HT1080 (cell line): ENCODE data around the gene OR2AT4. TPM values are rescaled to one million over a fixed set of nuclear protein-coding genes. Genes with fewer than 3 reads are reported as not detected.
A peak's percentile ranks its signal among the peaks of the same experiment; 100 is the strongest.
"Not testable (repeated sequence)": the region's sequence is repeated elsewhere in the genome, so short reads cannot be mapped to it uniquely, and the experiment has no call there.

Experiments
- DNase-seq: peaks from one replicate; pipeline ENCODE4 v3.0.0-alpha.2; 2015; ENCODE audit warnings: low read depth
- polyA plus RNA-seq, 2 experiments: library from polyadenylated mRNA; depleted of rRNA; stranded (reverse); fragments of >200 nt; gene quantifications; 2 replicates each; pipeline ENCODE4 v1.2.3, GENCODE V29; 2015
- total RNA-seq: library from RNA; depleted of rRNA; stranded (reverse); fragments of >200 nt; shearing (Covaris generic); gene quantifications from 2 replicates; pipeline ENCODE4 v1.2.3, GENCODE V29; 2014; rRNA removed

The OR2AT4 gene
- 0.07 TPM in 1 of 2 replicates, not detected in the other for total RNA-seq
- polyA plus RNA-seq (2015; cell fraction: cytosol; rRNA removed) = not detected in 2 replicates
- polyA plus RNA-seq (2015; cell fraction: nucleus; rRNA removed) = not detected in 2 replicates

DNA sequence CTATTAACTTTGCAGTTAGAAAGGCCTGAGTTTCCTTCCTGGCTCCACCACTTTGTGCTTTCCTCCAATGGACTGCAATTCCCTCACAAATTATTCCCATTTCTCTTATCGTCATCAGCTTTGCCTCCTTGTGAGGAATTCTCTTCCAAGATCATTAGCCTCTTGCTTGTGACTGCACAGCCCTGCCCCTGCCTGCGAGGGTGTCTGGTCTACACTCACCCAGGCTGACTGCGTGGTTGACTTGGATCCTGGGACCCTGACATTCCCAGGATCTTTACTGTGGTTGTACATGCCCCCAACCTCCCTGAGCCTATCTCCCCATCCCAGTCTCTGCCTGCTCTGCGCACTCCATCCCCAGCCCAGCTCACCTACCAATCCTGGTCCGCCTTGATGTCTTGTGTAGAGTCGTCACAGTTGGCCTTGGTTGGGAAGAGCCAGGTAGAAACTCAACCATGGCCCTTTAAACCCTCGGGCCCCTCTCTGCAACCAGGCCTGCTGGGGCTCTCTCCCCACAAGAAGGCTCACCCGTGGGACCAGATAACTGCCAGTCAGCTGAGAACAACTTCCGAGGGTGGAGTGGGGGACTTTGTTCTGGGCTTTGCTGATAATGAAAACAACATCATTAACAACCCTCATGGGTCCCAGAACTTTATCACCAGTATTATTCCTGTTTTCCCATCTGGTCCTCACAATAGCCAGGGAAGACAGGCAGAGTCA, at the start of gene OR2AT4:
Gene OR2AT4 (minus strand): TSS at position 421 of the 717 bp plus-strand sequence.
- DNase-seq = no peak

DNA sequence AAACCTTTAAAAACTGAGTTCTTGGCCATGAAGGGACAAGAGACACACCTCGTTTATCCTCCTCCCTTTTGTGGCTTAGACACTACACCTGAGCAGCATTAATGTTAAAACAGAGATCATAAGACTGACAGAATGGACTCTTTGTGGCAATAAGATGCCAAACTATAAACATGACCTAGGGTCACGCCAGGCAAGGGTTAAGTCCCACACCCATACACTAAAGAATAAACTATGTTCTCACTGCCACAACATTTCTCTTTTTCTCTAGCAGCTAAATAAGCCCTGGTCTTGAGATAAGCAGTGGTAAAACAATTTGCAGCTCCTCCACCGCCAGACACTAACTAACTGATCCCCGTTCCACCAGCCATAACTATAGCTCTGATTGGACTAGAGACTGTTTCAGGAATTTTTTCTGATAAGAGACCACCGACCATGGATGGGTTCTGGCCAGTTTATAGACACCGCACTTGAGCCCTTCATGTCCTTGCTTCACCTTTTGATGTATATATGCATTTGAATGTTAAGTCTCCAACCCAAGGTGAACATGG, 49.4 kb upstream of the OR2AT4 start:
- DNase-seq = no peak

DNA sequence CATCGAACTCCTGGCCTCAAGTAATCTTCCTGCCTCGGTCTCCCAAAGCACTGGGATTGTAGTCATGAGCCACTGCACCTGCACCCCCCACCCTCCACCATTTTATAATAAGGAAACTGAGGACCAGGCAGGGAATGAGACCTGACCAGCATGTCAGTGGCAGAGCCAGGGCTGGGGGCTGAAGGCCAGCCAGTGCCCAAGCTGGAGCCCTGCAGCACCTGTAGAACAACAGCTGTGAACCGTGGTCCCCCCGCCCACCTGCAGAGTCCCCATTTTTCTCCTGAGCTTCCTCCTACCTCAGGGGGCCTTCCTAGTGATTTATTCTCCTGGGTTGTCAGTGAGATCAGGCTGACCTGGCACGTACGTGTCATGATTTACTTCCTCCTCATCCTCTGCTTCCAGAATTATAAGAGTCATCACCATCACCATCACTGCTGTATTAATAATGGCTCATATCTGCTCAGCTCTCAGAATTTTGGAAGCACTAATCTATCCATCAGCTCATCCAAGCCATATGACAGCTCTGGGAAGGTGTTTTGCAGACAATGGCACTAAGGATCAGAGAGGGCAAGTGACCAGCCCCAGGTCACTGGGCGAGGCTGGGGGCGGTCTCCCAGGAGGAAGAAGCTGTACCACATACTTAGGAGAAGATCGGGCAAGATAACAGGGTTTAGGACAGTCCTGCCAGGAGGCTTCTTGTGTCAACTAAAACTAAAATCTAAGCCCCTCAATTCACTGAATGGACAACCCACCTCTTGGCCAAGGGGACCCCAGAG, 48.7 kb upstream of the OR2AT4 start:
- no peak for DNase-seq

DNA sequence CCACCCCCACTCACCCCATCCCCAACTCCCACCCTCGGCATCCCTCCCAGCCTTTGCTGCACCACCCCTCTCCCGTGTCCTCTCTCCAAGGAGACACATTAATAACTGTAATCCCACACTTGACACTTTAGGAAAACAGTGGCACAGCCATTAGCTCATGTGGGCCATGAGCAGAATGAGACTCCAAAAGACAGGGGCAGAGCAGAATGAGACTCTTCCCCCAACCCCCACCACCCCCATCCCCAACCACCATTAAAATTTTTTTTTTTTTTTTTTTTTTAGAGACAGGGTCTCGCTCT, 48.0 kb upstream of the OR2AT4 start:
- DNase-seq = no peak

DNA sequence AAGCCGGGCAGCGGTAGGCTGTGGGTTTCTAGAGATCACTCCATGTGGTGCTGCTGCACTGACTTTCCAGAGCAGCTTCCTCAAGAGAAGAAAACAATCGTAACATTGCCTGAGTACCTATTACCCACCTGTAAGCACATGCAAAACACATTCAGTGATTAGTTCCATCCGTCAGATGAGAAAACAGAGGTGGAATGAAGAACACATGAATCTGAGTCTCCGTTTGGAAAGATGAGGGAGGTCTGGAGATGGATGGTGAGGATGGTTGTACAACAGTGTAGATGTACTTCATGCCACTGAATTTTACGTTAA, 46.7 kb upstream of the OR2AT4 start:
- DNase-seq = no peak

DNA sequence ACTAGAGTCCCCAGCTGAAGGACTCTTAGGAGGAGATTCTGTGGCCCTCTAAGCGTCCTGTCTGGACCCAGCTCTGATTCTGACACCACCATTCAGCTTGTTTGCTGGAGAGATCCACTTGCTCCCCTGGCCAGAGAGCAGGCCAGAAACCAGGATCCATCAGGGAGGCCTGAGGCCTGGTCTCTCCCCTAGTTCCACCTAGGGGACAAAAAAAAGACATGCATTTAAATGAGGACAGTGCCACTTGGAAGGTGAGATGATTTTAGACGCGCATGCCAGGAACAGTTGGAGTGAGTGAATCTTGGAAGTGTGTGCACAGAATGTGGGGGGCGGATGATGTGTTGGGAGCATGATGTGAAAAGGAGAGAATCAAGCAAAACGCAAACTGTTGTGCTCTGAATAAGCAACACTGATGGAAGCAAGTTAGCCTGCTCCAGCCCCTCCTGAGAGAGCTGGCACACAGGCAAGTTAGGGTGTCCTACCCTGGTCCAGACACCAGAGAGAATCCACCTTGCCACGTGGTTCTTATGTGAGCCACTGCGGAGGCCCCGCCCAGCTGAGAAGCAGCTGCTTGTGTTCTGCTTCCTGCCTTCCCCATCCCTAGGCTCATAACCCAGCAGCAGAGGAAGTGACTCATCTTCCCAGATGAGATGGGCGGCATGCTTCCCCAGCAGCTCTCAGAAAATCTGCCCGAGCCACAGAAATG, 46.2 kb upstream of the OR2AT4 start:
- peak; percentile 98 for DNase-seq

DNA sequence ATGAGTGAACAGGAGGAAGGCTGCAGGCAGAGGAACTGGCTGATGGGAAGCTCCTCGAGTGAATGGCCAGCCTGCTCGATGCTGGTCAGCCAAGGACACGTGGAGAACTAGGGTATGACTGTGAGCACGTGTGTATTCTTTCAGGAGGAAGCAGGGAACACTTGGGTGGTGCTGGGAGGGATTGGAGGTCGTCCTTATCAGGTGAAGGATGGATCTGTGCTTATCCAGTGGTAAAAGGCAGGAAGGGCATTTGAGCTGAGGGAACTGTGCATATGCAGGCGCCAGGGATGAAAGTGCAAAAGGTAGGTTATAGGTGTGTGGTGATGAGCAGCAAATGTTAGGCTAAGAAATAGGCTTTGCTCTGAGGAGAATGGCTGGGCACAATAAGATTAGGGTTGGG, 44.5 kb upstream of the OR2AT4 start:
- DNase-seq = no peak

DNA sequence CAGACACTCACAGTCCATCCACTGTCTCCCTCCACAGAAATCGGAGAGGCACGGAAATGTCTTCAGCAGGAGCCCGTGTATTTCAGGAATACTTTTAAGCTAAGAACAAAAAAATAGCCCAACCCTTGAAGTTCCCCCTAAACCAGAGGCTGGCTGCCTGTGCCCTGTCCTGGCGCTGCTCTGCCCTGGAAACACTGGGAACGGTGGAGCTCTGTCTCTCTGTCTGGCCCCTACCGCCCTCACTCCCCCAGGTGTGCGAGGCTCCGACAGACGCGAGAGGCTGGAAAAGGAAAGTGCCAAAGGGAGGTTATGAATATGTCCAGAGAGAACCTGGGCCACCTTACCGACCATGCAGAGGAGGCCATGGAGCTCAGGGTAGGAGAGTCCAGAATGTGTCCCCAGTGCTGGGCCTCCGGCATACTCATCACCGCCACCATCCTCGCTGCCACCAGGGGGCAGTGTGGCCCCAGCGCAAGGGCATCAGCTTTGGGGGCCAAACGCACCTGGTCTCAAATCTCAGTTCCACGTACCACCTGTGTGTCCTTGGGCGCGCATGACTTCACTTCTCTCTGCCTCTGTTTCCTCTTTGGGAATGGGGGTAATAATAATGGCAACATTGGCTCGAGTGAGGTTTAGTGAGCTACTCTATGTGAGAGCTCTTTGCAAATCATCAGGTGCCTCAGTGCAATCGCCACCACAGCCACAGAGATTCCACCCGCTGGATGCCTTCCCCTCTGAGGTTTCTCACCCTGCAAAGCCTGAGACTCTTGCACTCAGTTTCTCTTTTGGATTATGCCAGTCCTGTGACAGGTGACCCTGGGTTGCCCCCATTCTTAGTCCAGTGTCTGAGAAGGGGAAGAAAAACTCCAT, 43.8 kb upstream of the OR2AT4 start:
- peak; percentile 31 for DNase-seq

DNA sequence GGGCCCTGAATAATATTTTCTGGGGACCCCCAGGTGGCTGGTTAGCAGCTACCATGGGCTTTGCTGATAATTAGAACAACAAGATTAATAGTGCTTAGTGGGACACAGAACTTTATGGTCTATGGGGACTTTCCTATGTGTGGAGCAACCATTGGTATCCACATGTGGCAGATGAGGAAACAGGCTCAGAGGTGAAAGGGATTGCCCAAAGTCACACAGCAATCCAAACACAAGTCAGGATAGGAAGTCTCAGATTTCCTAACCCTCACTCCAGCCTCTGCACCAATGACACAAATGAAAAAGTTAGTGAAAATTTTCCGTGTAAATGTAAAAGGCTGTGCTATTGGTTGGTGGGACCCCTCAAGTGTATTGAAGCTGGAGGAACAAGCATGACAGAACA, 39.0 kb upstream of the OR2AT4 start:
- DNase-seq = no peak

DNA sequence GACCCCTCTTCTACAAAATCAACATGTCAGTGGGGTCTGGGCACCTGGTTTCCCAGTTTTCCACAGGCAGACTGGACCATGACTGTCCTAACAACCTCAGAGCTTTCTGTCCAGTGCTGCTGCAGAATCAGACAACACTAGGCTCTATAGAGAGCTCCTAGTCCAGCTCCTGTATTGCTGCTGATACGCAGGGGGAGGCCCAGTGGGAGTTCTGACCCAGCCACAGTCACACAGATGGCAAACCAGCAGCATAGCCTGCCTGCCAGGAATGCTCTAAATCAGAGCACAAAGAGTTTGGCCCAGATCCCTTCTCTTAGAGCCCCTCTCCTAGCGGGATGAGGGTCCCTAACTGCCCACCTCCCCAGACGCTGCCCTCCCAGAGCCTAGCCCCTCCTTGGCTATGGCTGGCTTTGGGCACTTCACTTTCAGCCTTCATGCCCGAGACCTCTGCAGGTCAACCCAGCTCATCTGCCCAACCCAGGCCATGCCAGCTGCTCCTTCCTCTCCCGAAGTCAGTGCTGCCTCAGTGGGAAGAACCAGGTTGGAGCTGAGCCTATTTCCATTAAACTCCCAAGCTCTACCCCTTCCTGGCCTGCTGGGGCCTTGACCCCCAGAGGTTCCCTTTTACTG, 38.5 kb upstream of the OR2AT4 start:
- DNase-seq = no peak

DNA sequence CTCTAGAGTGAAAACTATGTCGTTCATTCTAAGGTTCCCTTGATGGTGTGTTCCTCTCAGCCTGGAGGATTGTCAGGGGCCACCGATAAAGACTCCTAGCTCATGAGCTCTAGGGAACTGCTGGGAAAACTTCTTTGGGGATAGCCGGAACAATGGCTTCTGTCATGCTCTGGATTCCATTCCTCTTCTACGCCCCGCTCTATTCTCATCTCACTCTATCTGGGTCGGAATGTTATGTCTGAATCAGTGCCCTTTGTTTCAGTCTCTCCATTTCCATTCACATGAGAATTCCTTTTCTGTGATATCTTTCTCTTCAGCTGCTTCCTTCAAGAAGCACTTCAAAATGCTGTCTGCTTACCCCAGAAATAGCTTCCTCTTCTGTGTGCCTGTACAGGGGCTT, 37.3 kb upstream of the OR2AT4 start:
- DNase-seq = no peak

DNA sequence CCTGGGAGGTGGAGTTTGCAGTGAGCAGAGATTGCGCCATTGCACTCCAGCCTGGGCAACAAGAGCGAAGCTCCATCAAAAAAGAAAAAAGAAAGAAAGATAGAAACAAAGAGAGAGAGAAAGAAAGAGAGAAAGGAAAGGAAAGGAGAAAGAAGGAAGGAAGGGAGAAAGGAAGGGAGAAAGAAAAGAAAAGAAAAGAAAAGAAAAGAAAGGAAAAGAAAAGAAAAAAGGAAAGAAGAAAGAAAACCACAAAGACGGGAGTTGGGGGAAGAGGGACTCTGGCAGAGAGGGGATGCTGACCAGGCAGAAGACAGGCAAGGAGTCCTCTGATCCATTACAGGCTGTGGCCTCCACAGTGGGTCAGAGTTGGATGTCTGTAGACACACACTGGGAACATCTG, 35.4 kb upstream of the OR2AT4 start:
- no peak for DNase-seq

DNA sequence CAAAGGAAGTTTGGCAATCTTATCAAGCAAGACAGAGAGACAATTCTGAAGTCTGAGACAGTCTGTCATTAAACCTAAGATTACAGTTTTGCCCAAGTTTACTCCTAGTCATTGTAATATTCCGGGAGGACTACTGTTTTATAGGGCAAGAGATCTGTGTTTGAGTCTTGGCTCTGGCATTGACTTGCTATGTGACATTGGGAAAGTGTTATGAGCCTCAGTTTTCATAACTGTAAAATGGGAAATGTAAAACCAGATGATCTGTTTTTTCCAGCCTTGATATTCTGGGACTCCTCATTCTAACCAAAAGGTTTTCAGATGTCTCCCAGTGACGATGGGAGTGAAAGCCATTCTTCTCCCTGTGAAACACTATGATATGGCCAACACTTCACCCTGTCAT, 29.9 kb upstream of the OR2AT4 start:
- DNase-seq = no peak

DNA sequence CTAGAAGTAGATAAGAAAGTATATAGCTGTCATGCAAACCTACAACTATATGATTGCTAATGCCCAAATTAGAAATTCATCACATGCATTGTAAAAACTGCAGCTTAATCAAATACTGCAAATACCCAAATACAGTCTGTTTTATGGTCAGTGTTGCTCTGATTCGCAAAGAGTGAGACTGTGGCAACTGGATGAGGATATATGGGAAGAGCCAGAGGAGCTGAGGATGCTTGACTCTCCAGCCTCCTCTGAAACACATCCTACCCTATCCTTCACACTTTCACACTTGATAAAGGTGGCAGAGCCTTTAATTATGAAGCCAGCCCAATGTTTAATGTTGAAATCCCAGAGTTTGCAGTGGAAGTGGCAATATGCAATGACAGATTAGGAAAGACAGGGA, 21.9 kb upstream of the OR2AT4 start:
- no peak for DNase-seq

DNA sequence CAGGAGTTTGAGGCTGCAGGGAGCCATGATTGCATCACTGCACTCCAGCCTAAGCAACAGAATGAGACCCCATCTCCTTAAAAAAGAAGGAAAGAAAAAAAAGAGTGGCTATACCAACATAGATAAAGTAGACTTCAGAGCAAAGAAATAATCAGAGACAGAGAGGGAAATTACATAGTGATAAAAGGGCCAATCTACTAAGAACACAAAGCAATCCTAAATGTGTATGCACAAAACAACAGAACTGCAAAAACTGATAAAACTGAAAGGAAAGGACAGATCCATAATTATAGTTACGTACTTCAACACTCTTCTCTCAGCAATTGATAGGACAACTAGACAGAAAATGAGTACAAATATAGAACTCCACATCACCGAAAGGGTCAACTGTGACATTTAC, 17.8 kb upstream of the OR2AT4 start:
- DNase-seq = no peak

DNA sequence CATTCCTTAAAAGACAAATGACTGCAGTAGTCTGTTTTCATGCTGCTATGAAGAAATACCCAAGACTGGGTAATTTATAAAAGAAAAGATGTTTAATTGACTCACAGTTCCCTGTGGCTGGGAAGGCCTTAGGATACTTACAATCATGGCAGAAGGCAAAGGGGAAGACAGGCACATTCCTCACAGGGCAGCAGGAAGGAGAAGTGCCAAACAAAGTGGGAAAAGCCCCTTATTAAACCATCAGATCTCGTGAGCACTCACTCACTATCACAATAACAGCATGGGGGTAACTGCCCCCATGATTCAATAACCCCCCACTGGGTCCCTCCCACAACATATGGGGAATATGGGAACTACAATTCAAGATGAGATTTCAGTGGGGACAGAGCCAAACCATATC, 16.4 kb upstream of the OR2AT4 start:
- DNase-seq = no peak

DNA sequence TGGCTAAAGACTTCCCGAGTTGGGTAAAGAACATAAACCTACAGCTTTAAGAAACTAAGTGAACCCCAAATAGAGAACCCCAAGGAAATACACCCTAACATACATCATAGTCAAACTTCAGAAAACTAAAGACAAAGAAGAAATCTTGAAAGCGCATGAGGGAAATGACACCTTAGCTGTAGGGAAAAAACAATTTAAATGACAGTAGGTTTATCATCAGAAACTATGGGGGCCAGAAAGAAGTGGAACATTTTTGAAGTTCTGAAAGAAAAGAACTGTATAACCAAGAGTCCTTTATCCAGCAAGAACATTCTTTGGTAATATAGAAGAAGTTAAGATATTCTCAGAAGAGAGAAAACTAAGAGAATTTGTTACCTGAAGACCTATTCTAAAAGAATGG, 15.5 kb upstream of the OR2AT4 start:
- no peak for DNase-seq

DNA sequence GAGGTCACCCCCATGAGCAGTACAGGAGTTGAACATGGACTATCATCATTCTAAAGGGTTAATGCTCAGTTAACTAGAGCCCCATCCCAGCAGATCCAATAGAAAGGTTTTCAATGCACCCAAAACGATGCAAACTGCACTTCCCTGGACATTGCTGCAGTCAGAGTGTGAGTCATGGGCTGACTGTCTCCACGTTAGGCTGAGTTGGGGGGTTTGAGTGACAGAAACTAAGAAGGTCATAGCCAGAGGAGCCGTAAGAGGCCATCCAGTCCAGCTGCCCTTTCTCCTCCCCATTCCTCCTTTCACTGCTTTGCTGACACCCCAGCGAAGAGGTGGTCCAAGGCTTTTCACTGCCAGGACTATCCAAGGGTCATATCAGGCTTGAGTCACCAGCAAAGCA, 10.5 kb upstream of the OR2AT4 start:
- peak; percentile 49 for DNase-seq

DNA sequence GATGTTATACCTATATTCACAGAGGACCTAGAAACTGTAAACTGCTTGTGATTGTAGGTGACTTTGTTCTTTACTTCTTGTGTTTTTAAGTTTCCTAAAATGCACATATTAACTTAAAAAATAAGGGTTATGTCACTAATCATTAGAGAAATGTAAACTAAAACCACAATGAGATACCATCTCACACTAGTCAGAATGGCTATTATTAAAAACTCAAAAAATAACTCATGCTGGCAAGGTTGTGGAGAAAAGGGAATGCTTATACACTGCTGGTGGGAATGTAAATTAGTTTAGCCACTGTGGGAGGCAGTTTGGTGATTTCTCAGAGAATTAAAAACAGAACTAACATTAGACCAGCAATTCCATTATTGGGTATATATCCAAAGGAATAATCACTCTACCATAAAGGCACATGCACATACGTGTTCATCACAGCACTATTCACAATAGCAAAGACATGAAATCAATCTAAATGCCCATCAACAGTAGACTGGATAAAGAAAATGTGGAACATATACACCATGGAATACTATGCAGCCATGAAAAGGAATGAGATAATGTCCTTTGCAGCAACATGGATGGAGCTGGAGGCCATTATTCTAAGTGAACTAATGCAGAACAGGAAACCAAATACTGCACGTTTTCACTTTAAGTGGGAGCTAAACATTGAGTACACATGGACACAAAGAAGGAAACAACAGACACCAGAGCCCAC, 9.4 kb upstream of the OR2AT4 start:
- not testable (repeated sequence) for DNase-seq

DNA sequence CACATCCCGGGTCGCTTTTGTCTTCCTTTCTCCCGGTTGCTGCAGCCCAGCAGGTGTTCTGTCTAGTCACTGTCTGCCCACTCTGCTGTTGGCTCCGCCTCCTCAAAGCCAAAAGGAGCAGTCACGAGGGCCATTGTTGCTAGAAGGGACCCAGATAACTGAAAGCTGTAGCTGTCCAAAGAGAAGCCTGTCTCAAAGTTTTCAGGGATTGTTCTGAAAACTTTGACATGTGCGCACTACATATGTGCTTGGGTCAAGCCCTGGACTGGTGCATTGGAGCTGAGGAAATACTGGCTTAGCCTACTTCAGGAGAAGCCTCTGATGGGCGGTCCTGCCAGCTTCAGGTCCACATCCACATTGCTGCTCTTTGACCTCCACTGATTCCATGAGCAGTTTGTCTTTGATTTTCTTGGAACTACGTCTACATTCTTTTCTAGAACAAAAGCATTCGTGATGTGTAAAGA, 8.8 kb upstream of the OR2AT4 start:
- no peak for DNase-seq
